K562 (cell line): Measurements from ENCODE around the gene PIH1D1. TPM values are rescaled to one million over a fixed set of nuclear protein-coding genes. Genes with fewer than 3 reads are reported as not detected.

Experiments used
- ADNP ChIP-seq: fragments of 200-800 bp; sonication (Bioruptor generic); IDR thresholded peaks from 2 replicates; pipeline ENCODE4 v1.6.1; 2016; ENCODE audit warnings: missing genetic modification characterization, missing compliant biosample characterization
- AFF1 ChIP-seq, 2 experiments: fragments of 450-650 bp; IDR thresholded peaks; 2 replicates each; pipeline ENCODE4 v1.6.1; 2018; ENCODE audit warnings: mild to moderate bottlenecking in 2 of 2, low read depth in 1 of 2; ENCODE audit not compliant: partially characterized antibody in 2 of 2
- CBFB ChIP-seq: sonication (generic); formaldehyde crosslinking; IDR thresholded peaks from 2 replicates; pipeline ENCODE4 v1.4.0; 2020; ENCODE audit warnings: mild to moderate bottlenecking, missing genetic modification reagents
- CHD1 ChIP-seq: fragments of 200-600 bp; sonication (generic); IDR thresholded peaks from one replicate; pipeline ENCODE4 v1.6.1; 2012; ENCODE audit warnings: mild to moderate bottlenecking, moderate library complexity, low read length, inconsistent platforms
- CREM ChIP-seq: IDR thresholded peaks from 2 replicates; pipeline ENCODE4 v1.6.1; 2014; ENCODE audit warnings: antibody characterized with exemption, low read depth
- GABPA ChIP-seq: fragments of 200-800 bp; sonication (Bioruptor generic); conservative IDR thresholded peaks from 2 replicates; pipeline ENCODE4 v1.6.1; 2016; ENCODE audit warnings: low read depth, missing genetic modification characterization, missing compliant biosample characterization
- KDM2B ChIP-seq: fragments of 250-450 bp; sonication (Bioruptor Pico); IDR thresholded peaks from 2 replicates; pipeline ENCODE4 v1.8.0; 2021; ENCODE audit warnings: mild to moderate bottlenecking, moderate library complexity
- MAFG ChIP-seq: fragments of 450-650 bp; conservative IDR thresholded peaks from 2 replicates; pipeline ENCODE4 v1.6.1; 2016; ENCODE audit warnings: missing genetic modification characterization, missing compliant biosample characterization
- MTA2 ChIP-seq: fragments of 450-650 bp; IDR thresholded peaks from 2 replicates; pipeline ENCODE4 v1.6.1; 2016; ENCODE audit warnings: low read depth
- NR2C2 ChIP-seq, 2 experiments: fragments of 200-800 bp in 1 of 2; sonication (Bioruptor generic) in 1 of 2; sonication (generic) in 1 of 2; formaldehyde crosslinking in 1 of 2; IDR thresholded peaks; 2 replicates each; pipeline versions ENCODE4 v1.6.1 to v1.8.0; 2016 to 2022; ENCODE audit warnings: mild to moderate bottlenecking in 1 of 2, missing compliant biosample characterization in 1 of 2, missing genetic modification characterization in 1 of 2, missing genetic modification reagents in 1 of 2
- PTBP1 ChIP-seq: fragments of 200-400 bp; formaldehyde crosslinking; IDR thresholded peaks from 2 replicates; pipeline ENCODE4 v1.6.1; 2017; ENCODE audit warnings: low read depth, low read length
- RNF219 ChIP-seq: fragments of 250-450 bp; sonication (Bioruptor Pico); IDR thresholded peaks from 2 replicates; pipeline ENCODE4 v1.5.0; 2022; ENCODE audit warnings: mild to moderate bottlenecking
- SAFB ChIP-seq: fragments of 200-400 bp; formaldehyde crosslinking; IDR thresholded peaks from 2 replicates; pipeline ENCODE4 v1.6.1; 2017; ENCODE audit warnings: low read depth, low read length, borderline replicate concordance
- WHSC1 ChIP-seq: IDR thresholded peaks from one replicate; pipeline ENCODE4 v1.6.1; 2012; ENCODE audit warnings: low read length, control low read depth, inconsistent platforms
- ZBTB1 ChIP-seq: sonication (generic); formaldehyde crosslinking; IDR thresholded peaks from 2 replicates; pipeline ENCODE4 v1.8.1; 2023; ENCODE audit warnings: missing genetic modification reagents, low read depth, mild to moderate bottlenecking, borderline replicate concordance
- ZFPM2 ChIP-seq: fragments of 250-450 bp; sonication (Bioruptor Pico); IDR thresholded peaks from 2 replicates; pipeline ENCODE4 v1.5.1; 2022; ENCODE audit warnings: mild to moderate bottlenecking
- ZFX ChIP-seq: sonication (generic); formaldehyde crosslinking; IDR thresholded peaks from 2 replicates; pipeline ENCODE4 v1.8.0; 2022; ENCODE audit warnings: mild to moderate bottlenecking, missing genetic modification reagents, moderate library complexity
- ZKSCAN3 ChIP-seq: fragments of 250-450 bp; sonication (Bioruptor Pico); IDR thresholded peaks from 2 replicates; pipeline ENCODE4 v1.4.0; 2020
- ZNF766 ChIP-seq: fragments of 200-800 bp; sonication (Bioruptor generic); conservative IDR thresholded peaks from 2 replicates; pipeline ENCODE4 v1.6.1; 2016; ENCODE audit warnings: missing genetic modification characterization, missing compliant biosample characterization
- polyA plus RNA-seq, 8 experiments: library from polyadenylated mRNA; depleted of rRNA in 4 of 8; stranded (reverse) in 5 of 8; unstranded in 3 of 8; fragments of >200 nt; fragmentation: Nextera tagmentation in 2 of 8; fragmentation: Illumina TruSeq in 1 of 8; extraction: Ambion mirVana in 2 of 8; extraction: Trizol in 1 of 8; gene quantifications; 2 replicates each; pipeline versions ENCODE4 v1.2.1 to v1.2.3, GENCODE V29; 2011 to 2014; ENCODE audit warnings: inconsistent platforms in 1 of 8, missing spikeins in 1 of 8
- total RNA-seq, 7 experiments: library from RNA; depleted of rRNA in 6 of 7; stranded (reverse); fragments of >200 nt in 6 of 7; fragmentation: Illumina TruSeq in 2 of 7; extraction: Trizol in 2 of 7; gene quantifications; 2 replicates each; pipeline versions ENCODE4 v1.2.1 to v1.2.3, GENCODE V29; 2011 to 2021; ENCODE audit warnings: low replicate concordance in 1 of 7

Gene PIH1D1
- total and polyA plus RNA-seq, 9 of the 15 experiments (the other 6 are each of a cell fraction or from before 2014, with no cell fraction given): 26.5 to 224 (median 137) TPM

- TF ChIP-seq GABPA (tag) (peak; percentile 92), ZFX (CRISPR knock-in tag) (peak; percentile 87), CREM (peak; percentile 98), AFF1 (IDR thresholded peaks at IDR 0.05; ENCODE audit: low read depth in 1 of 2, partially characterized antibody in 2 of 2) (peak in 1 of 2 experiments; percentile 68), NR2C2 (CRISPR knock-in tag; IDR thresholded peaks at IDR 0.05) (no peak), NR2C2 (tag; IDR thresholded peaks at IDR 0.05) (peak; percentile 83), SAFB (no peak), ZKSCAN3 (no peak), CBFB (CRISPR knock-in tag) (0 out of 2 replicates have a peak, but pooled peaks have one; percentile 13), ZFPM2 (CRISPR knock-in tag) (no peak), PTBP1 (no peak), ZNF766 (CRISPR knock-in tag) (peak; percentile 85), CHD1 (peak; percentile 100), ADNP (tag) (no peak), MAFG (no peak), KDM2B (CRISPR knock-in tag) (no peak), MTA2 (no peak), RNF219 (CRISPR knock-in tag) (no peak), ZBTB1 (CRISPR knock-in tag) (no peak), WHSC1 (no peak)
These were observed 35.8 kb upstream of the PIH1D1 start, which contains the start of gene RPL13A (continued) for GRCh38 chr19:49487277-49488045.
